GM23338 (cell line): ENCODE measurements around the gene EDIL3. TPM values are rescaled to one million over a fixed set of nuclear protein-coding genes. Genes with fewer than 3 reads are reported as not detected.

Source experiments
- ATAC-seq: fragments of 200-7000 bp; cut with Tn5 transposase; 3 replicates; pipeline ENCODE4 v1.9.1; 2020
- DNase-seq: peaks from one replicate; pipeline ENCODE4 v3.0.0-alpha.2; 2015; ENCODE audit warnings: low spot score
- H2AFZ ChIP-seq: fragments of 200-600 bp; sonication (generic); 2 replicates; pipeline ENCODE4 v1.8.0; 2016; ENCODE audit warnings: antibody characterized with exemption, mild to moderate bottlenecking, moderate library complexity
- H3F3A ChIP-seq: fragments of 200-600 bp; sonication (generic); replicated peaks from 2 replicates; pipeline ENCODE4 v1.8.0; 2017; ENCODE audit warnings: antibody characterized with exemption, mixed run types, low read depth
- H3K27ac ChIP-seq: fragments of 200-600 bp; sonication (generic); 2 replicates; pipeline ENCODE4 v1.6.1; 2016; ENCODE audit warnings: low read depth
- H3K27me3 ChIP-seq: fragments of 200-600 bp; sonication (generic); 2 replicates; pipeline ENCODE4 v1.8.0; 2016; ENCODE audit warnings: mild to moderate bottlenecking, mixed run types, moderate library complexity; ENCODE audit not compliant: insufficient read depth
- H3K36me3 ChIP-seq: fragments of 200-600 bp; sonication (generic); 2 replicates; pipeline ENCODE4 v1.8.0; 2016; ENCODE audit warnings: mild to moderate bottlenecking; ENCODE audit not compliant: insufficient read depth
- H3K4me1 ChIP-seq: fragments of 200-600 bp; sonication (generic); 2 replicates; pipeline ENCODE4 v1.8.0; 2016; ENCODE audit warnings: mild to moderate bottlenecking, moderate library complexity; ENCODE audit not compliant: insufficient read depth
- H3K4me2 ChIP-seq: fragments of 200-600 bp; sonication (generic); 2 replicates; pipeline ENCODE4 v1.7.1; 2017; ENCODE audit warnings: mixed run types
- H3K4me3 ChIP-seq: fragments of 200-600 bp; sonication (generic); 2 replicates; pipeline ENCODE4 v1.6.1; 2016; ENCODE audit warnings: mixed run types
- H3K79me2 ChIP-seq: fragments of 200-600 bp; sonication (generic); replicated peaks from 2 replicates; pipeline ENCODE4 v1.8.0; 2017; ENCODE audit warnings: mild to moderate bottlenecking; ENCODE audit not compliant: insufficient read depth
- H3K9me2 ChIP-seq: fragments of 200-600 bp; sonication (generic); 2 replicates; pipeline ENCODE4 v1.8.0; 2017; ENCODE audit not compliant: insufficient read depth
- H4K20me1 ChIP-seq: fragments of 200-600 bp; sonication (generic); replicated peaks from 2 replicates; pipeline ENCODE4 v1.8.0; 2017; ENCODE audit warnings: mild to moderate bottlenecking; ENCODE audit not compliant: insufficient read depth
- H3K27ac Mint-ChIP-seq: 2 replicates; pipeline ENCODE4 v1.8.0; 2020; ENCODE audit warnings: inconsistent platforms, mild to moderate bottlenecking, moderate library complexity, mixed read lengths
- H3K27me3 Mint-ChIP-seq: 3 replicates; pipeline ENCODE4 v1.8.0; 2022; ENCODE audit warnings: low read depth, mild to moderate bottlenecking, moderate library complexity, mixed read lengths, inconsistent platforms; ENCODE audit not compliant: insufficient read depth, poor library complexity
- H3K36me3 Mint-ChIP-seq: 3 replicates; pipeline ENCODE4 v1.8.0; 2021; ENCODE audit warnings: low read depth, mild to moderate bottlenecking, inconsistent platforms, moderate library complexity, mixed read lengths
- H3K4me1 Mint-ChIP-seq: 3 replicates; pipeline ENCODE4 v1.8.0; 2020; ENCODE audit warnings: mild to moderate bottlenecking, inconsistent platforms, mixed read lengths
- H3K4me3 Mint-ChIP-seq: 3 replicates; pipeline ENCODE4 v1.8.0; 2021; ENCODE audit warnings: moderate library complexity, mild to moderate bottlenecking, inconsistent platforms, mixed read lengths
- H3K9me3 Mint-ChIP-seq: 3 replicates; pipeline ENCODE4 v1.8.0; 2020; ENCODE audit warnings: moderate library complexity, mild to moderate bottlenecking, inconsistent platforms, mixed read lengths
- CREB1 ChIP-seq: fragments of 250-450 bp; sonication (Bioruptor Pico); IDR thresholded peaks from 2 replicates; pipeline ENCODE4 v1.5.0; 2020; ENCODE audit warnings: low read depth, mild to moderate bottlenecking, moderate library complexity
- EZH2 ChIP-seq: fragments of 200-600 bp; sonication (generic); IDR thresholded peaks from one replicate; pipeline ENCODE4 v1.8.0; 2017; ENCODE audit warnings: antibody characterized with exemption, mild to moderate bottlenecking, low read depth; ENCODE audit not compliant: unreplicated experiment
- EZH2phosphoT487 ChIP-seq: fragments of 200-600 bp; sonication (generic); IDR thresholded peaks from one replicate; pipeline ENCODE4 v1.8.1; 2018; ENCODE audit warnings: antibody characterized with exemption; ENCODE audit not compliant: unreplicated experiment
- JUNB ChIP-seq: IDR thresholded peaks from one replicate; pipeline ENCODE4 v1.6.1; 2016; ENCODE audit warnings: antibody characterized with exemption; ENCODE audit not compliant: unreplicated experiment
- NANOG ChIP-seq: IDR thresholded peaks from 2 replicates; pipeline ENCODE4 v1.6.1; 2016; ENCODE audit warnings: antibody characterized with exemption, borderline replicate concordance
- POLR2AphosphoS5 ChIP-seq: IDR thresholded peaks from 2 replicates; pipeline ENCODE4 v1.6.1; 2016; ENCODE audit warnings: antibody characterized with exemption, low read depth
- ZNF114 ChIP-seq: fragments of 250-450 bp; sonication (Bioruptor Pico); IDR thresholded peaks from 2 replicates; pipeline ENCODE4 v1.5.0; 2020; ENCODE audit warnings: mild to moderate bottlenecking, moderate library complexity
- ZNF331 ChIP-seq: fragments of 250-450 bp; sonication (Bioruptor Pico); IDR thresholded peaks from 2 replicates; pipeline ENCODE4 v1.5.0; 2020; ENCODE audit warnings: low read depth, mild to moderate bottlenecking, moderate library complexity
- ZNF462 ChIP-seq: fragments of 250-450 bp; sonication (Bioruptor Pico); IDR thresholded peaks from 2 replicates; pipeline ENCODE4 v1.5.0; 2020; ENCODE audit warnings: mild to moderate bottlenecking, moderate library complexity
- polyA plus RNA-seq: library from polyadenylated mRNA; unstranded; fragments of >200 nt; fragmentation: Nextera tagmentation; extraction: Ambion mirVana; gene quantifications from 2 replicates; pipeline ENCODE4 v1.2.1, GENCODE V29; 2016
- total RNA-seq: library from RNA; depleted of rRNA; stranded (reverse); fragments of >200 nt; shearing (Covaris generic); gene quantifications from 2 replicates; pipeline ENCODE4 v1.2.3, GENCODE V29; 2014
- TF ChIP-seq, protein P1 (sequence below), 2 experiments: fragments of 200-600 bp in 1 of 2; sonication (generic) in 1 of 2; conservative IDR thresholded peaks; 2 replicates each; pipeline versions ENCODE4 v1.5.1 to v1.6.1; 2016 to 2017; ENCODE audit warnings: antibody characterized with exemption in 2 of 2, low read depth in 2 of 2, mild to moderate bottlenecking in 2 of 2, moderate library complexity in 1 of 2
- TF ChIP-seq, protein P2 (sequence below): IDR thresholded peaks from one replicate; pipeline ENCODE4 v1.6.1; 2018; ENCODE audit warnings: antibody characterized with exemption; ENCODE audit not compliant: unreplicated experiment

Gene EDIL3
- total and polyA plus RNA-seq, 2 experiments from 2014 or later = 43.3 to 61.9 TPM

GRCh38 chr5:83931969-83932368, 452.7 kb downstream of the EDIL3 start:
- Histone ChIP-seq H3K79me2 (no peaks in the 10 kb centered on the region), H3K4me1 (no peaks in the 10 kb centered on the region), H3K27me3 (no peaks in the 10 kb centered on the region), H3F3A (no peaks in the 10 kb centered on the region), H3K27ac (no peak overlapping the region), H3K4me2 (no peak overlapping the region), H2AFZ (no peak overlapping the region), H3K9me2 (no peaks in the 10 kb centered on the region; the same call in 1 of the 2 replicates), H3K36me3 (no peaks in the 10 kb centered on the region), H3K4me3 (no peak overlapping the region), H4K20me1 (no peaks in the 10 kb centered on the region)
- TF ChIP-seq ZNF114 (CRISPR knock-in tag) (no peak), NANOG (no peak), JUNB (no peak), EZH2phosphoT487 (no peak), POLR2AphosphoS5 (no peak), CREB1 (no peak), ZNF331 (CRISPR knock-in tag) (no peak), ZNF462 (no peak), EZH2 (no peak)
- TF ChIP-seq, protein P1, sequence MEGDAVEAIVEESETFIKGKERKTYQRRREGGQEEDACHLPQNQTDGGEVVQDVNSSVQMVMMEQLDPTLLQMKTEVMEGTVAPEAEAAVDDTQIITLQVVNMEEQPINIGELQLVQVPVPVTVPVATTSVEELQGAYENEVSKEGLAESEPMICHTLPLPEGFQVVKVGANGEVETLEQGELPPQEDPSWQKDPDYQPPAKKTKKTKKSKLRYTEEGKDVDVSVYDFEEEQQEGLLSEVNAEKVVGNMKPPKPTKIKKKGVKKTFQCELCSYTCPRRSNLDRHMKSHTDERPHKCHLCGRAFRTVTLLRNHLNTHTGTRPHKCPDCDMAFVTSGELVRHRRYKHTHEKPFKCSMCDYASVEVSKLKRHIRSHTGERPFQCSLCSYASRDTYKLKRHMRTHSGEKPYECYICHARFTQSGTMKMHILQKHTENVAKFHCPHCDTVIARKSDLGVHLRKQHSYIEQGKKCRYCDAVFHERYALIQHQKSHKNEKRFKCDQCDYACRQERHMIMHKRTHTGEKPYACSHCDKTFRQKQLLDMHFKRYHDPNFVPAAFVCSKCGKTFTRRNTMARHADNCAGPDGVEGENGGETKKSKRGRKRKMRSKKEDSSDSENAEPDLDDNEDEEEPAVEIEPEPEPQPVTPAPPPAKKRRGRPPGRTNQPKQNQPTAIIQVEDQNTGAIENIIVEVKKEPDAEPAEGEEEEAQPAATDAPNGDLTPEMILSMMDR (conservative IDR thresholded peaks at IDR 0.05; ENCODE audit: low read depth in 2 of 2) = no peak
- TF ChIP-seq, protein P2, sequence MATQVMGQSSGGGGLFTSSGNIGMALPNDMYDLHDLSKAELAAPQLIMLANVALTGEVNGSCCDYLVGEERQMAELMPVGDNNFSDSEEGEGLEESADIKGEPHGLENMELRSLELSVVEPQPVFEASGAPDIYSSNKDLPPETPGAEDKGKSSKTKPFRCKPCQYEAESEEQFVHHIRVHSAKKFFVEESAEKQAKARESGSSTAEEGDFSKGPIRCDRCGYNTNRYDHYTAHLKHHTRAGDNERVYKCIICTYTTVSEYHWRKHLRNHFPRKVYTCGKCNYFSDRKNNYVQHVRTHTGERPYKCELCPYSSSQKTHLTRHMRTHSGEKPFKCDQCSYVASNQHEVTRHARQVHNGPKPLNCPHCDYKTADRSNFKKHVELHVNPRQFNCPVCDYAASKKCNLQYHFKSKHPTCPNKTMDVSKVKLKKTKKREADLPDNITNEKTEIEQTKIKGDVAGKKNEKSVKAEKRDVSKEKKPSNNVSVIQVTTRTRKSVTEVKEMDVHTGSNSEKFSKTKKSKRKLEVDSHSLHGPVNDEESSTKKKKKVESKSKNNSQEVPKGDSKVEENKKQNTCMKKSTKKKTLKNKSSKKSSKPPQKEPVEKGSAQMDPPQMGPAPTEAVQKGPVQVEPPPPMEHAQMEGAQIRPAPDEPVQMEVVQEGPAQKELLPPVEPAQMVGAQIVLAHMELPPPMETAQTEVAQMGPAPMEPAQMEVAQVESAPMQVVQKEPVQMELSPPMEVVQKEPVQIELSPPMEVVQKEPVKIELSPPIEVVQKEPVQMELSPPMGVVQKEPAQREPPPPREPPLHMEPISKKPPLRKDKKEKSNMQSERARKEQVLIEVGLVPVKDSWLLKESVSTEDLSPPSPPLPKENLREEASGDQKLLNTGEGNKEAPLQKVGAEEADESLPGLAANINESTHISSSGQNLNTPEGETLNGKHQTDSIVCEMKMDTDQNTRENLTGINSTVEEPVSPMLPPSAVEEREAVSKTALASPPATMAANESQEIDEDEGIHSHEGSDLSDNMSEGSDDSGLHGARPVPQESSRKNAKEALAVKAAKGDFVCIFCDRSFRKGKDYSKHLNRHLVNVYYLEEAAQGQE = no peak
- ATAC-seq (no peak), DNase-seq (no peak)
- H3K4me3 Mint-ChIP-seq = no peak overlapping the region
- no peaks in the 10 kb centered on the region for H3K27me3 Mint-ChIP-seq
- peaks cover 5% of the 10 kb centered on the region; the same call in 2 of the 3 replicates for H3K4me1 Mint-ChIP-seq
- H3K9me3 Mint-ChIP-seq = no peaks in the 10 kb centered on the region
- no peaks in the 10 kb centered on the region for H3K36me3 Mint-ChIP-seq
- H3K27ac Mint-ChIP-seq = no peak overlapping the region
